HL-60/S4 treated with phorbol 12-myristate 13-acetate at 8.2 ng/mL for 4 days and 3 days (cell line): ENCODE results near the gene KRTAP10-11.
"Not testable (repeated sequence)": the region's sequence is repeated elsewhere in the genome, so short reads cannot be mapped to it uniquely, and the experiment has no call there.

Source experiments
- in situ Hi-C: fragments of 300-500 bp; cut with MboI; formaldehyde crosslinking; loops from 2 replicates; pipeline ENCODE4 v1.15.0; 2022; ENCODE audit warnings: low sequenced_read_pairs

The KRTAP10-11 gene

DNA sequence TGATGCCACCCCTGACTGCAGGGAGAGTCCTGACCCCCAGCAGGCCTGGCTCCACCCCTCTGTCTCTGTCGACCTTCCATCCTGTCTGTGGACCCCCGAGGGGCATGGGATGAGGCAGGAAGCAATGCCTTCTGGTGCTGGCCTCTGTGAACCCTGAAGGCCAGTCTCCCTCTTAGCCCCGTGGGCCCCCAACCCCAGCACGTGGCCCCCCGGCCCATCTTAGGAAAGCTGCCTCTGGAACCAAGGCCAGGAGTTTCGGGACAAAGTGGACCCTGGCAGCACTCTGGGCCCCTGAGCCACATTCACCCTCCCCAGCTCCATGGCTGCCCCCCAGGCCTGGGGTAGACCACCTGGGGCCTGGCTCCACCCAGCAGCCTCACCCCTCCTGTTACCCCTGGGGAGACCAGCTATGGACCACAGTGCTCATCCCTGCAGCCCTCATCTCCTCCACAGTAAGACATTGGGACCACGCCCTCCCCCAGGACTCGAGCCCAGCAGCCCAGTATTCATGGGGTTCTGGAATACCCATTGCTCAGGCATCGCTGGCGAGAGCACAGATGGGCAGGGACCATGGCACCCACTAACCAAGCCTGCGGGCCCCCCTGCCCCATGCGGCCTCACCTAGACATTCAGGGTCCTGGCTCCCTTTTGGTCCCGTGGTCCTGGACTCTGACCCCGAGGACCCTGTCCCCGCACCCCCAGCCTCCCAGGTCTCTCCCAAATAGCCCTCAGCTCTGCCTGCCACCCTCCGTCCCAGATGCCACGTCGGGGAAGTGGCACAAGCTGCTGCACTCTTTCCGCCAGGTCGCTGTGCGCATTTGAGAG lies 7.5 kb upstream of the KRTAP10-11 start:
- in situ Hi-C loops: not testable (repeated sequence)

DNA sequence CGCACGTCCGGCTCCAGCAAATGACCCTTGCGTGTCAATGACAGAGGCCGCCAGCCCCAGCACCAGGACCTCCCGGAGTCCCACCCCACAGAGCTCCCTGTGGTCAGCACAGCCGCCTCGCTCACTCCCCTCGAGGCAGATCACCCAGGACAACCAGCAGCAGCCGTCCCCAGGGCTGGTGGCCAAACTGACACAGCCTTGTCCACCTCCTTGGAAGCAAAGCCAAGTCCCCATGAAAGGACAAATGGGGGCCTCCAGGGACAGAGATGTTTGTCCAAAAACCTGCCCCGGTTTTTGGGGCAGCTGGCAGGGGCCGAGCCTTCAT lies 6.9 kb upstream of the KRTAP10-11 start:
- in situ Hi-C loops: no loop called here

DNA sequence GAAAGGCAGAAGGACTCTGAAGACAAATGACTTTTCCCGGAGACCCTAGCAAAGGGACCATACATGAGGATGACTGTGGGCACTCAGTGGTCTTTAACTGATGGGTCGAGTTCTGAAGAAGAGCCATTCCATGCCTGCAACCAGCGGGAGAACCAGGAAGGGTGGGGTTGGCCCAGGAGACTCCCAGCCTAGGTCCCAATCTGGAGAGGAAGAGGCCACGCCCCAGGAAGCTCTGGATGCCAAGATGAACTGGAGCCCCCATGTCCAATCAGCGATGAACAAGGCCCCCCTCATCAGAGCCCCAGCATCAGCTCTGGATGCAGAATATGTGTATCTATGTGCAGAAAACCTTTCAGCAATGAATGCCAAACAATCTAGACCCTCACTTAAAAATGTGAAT lies 5.5 kb upstream of the KRTAP10-11 start:
- in situ Hi-C loops: no loop called here

- in situ Hi-C loops: no loop called here
Observed at GRCh38 chr21:44643741-44644310, 2.4 kb upstream of the KRTAP10-11 start.

DNA sequence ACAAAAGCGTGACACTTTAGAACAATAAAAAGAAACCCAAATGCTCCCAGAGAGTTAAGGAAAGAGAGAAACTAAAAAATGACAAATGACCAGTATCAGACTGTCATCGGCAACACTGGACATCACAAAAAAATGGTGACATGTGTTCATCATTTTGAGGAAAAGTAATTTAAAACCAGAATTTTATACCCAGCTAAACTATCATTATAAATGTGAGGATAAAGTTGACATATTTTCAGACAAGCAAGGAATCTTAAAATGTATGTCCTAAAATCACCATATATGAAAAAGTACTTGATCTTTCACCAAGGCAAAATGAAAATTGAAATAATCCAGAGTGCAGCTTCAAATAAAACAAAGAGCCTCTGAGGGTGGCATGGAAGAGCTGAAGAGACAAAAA lies 1.3 kb upstream of the KRTAP10-11 start:
- in situ Hi-C loops: no loop called here

DNA sequence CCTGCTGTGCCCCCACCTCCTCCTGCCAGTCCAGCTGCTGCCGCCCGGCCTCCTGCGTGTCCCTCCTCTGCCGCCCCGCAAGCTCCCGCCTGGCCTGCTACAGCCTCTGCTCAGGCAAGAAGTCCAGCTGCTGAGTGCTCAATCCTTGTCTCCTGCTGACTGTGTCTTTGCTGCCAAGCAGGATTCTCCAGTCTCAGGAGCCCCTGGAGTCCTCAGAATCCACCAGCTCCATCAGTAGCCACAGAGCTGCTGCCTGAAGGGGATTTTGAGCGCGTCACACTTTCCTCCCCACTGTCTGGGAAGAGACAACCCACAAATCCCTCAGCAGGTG lies 973 bp downstream of the KRTAP10-11 start:
- in situ Hi-C loops: no loop called here

DNA sequence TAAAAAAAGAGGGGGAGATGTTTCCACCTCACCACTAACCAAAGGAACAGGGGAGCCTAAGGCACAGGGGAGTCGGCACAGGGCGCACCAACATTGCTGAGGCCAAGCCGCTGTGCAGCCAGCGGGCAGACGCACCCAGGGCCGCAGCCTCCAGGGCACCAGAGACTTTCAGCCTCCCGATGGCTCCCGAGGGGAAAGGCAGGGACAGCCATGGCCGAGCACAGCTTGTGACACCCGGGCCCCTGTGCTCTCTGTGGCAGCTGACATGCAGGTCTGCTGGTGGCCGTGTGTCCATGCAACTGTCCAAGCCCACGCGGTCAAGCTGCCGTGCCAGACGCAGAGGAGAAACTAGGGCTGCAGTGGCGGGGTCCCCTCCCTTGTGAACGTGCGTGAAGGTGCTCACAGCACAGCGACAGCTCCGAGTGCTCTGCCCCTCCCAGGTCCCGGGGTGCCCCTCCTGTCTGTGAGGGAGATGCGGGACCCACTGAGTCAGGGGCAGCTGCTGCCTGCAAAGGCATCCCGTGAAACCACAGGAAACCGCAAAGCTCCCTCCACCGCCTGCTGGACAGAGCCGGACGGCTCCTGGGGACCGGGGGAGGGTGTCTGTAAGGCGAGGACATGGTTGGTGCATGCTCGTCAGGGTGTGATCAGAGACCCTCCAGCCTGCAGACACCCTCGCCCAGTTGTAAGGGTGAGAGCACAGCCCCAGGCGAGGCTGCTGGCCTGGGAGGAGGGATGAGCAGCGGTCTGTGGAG lies 2.5 kb downstream of the KRTAP10-11 start:
- in situ Hi-C loops: no loop called here

DNA sequence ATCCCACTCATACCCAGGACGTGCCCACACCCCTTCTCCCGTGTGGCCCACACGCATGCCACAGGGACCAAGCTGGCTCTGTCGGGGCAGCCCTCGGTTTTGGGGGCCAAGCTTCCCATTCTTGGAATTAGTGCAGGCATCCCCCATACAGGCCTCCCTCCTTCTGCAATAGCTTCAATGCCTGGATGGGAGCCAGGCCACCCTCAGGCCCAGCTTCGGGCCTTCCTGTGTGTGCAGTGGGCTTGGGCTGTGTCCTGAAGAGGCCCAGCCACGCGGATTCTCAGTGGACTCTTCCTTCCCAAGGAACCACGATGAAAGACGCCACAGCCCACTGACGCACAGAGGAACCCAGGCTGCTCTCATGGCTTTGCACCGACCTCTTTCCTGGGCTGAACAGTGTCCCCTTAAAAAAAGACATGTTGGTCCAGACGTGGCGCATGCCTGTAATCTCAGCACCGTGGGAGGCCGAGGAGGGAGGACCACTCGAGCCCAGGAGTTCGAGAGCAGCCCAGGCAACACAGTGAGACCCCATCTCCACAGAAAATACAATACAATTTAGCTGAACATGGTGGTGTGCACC lies 3.4 kb downstream of the KRTAP10-11 start:
- in situ Hi-C loops: no loop called here

DNA sequence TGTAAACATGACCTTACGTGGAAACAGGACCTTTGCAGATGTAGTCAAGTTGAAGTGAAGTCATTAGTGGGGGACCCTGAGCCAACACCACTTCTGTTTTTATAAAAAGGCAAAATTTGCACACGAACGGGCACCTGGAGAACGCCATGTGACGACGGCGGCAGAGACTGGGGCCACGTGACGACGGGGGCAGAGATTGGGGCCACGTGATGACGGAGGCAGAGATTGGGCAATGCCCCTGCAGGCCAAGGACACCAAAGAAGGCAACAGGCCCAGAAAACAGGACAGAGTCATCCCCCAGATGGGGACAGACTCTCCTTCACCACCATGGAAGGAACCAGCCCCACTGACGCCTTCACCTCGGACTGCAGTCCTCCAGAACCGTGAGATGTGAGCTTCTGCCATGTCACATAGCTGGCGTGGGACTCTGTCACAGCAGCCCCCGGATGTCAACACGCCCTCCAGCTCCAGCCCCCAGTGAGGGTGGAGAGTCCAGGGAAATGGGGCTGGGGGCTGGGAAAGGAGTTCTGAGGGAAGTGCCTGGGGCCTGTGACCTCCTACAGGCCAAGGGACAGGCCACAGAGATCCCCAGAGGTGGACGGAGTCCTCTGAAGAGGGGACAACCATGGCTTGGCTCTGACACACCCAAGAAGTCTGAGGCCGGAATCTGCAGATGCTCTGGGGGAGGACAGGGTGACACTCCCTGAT lies 4.2 kb downstream of the KRTAP10-11 start:
- in situ Hi-C loops: no loop called here

- in situ Hi-C loops: no loop called here
Observed at GRCh38 chr21:44650973-44651675, 4.9 kb downstream of the KRTAP10-11 start.

DNA sequence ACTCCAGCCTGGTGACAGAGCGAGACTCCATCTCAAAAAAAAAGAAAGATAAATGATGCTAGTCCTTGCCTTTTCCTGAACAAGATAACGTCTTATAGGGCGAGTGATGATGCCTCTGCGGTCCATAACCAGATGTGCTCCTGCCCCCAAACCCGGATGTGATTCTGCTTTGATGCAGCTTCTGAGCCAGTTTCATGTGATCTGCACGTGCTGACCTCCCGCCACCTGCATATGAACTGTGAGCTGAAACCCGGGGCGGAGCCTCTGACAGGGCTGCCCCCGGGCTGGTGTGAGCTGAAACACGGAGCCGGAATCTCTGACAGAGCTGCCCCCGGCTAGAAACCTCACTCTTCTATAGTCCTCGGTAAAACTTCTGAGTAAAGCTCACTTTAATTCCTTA lies 6.9 kb downstream of the KRTAP10-11 start:
- in situ Hi-C loops: no loop called here

- in situ Hi-C loops: no loop called here
Observed at GRCh38 chr21:44653656-44654575, 7.7 kb downstream of the KRTAP10-11 start.

- in situ Hi-C loops: no loop called here
Observed at GRCh38 chr21:44654576-44655175, 8.5 kb downstream of the KRTAP10-11 start, which contains the start of gene KRTAP12-4. Gene KRTAP12-4, minus strand, starts transcription at chr21:44654659. Its CDS starts 45 bp downstream, at chr21:44654614.

GRCh38 chr21:44656868-44657267 lies 10.7 kb downstream of the KRTAP10-11 start:
- in situ Hi-C loops: no loop called here

GRCh38 chr21:44657635-44658540 lies 11.7 kb downstream of the KRTAP10-11 start, which contains the start of gene KRTAP12-3:
Gene KRTAP12-3, plus strand, starts transcription at chr21:44657932. Its CDS starts 48 bp downstream, at chr21:44657980.
- in situ Hi-C loops: no loop called here

GRCh38 chr21:44658541-44658910 lies 12.3 kb downstream of the KRTAP10-11 start:
- in situ Hi-C loops: no loop called here

DNA sequence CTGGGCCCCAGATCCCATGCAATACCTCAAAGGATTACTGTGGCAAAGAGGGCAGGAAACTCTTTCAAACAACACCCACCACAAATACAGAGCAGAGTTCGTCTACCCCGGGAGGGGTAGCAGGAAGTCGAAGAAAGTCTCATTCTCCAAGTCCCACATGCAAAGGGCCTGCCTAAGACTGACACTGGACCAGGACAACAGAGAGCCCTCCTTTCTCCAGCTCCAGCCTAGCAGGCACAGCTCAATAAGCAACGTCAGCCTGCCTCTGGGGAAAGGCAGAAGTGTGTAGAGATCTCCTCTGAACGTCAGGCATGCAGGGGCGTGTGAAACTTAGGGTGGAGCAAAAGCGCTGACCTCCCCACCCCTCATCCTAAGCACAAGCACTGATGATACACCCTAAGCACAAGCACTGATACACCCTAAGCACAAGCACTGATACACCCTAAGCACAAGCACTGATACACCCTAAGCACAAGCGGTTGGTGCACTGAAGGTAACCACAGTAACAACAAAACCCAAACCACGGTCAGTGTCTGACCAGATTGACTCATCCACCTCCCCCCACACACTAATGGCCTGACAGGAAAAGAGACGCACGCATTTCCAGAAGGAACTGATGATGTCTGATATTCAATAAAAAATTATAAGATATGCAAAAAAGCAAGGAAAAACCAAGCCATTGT lies 12.8 kb downstream of the KRTAP10-11 start:
- in situ Hi-C loops: no loop called here
